MCF 10A (cell line): ENCODE data around the gene DNER. TPM values are rescaled to one million over a fixed set of nuclear protein-coding genes. Genes with fewer than 3 reads are reported as not detected.

Source experiments
- BruUV-seq: library from RNA; stranded (reverse); fragments of 400-500 nt; replicated peaks from 2 replicates; lab custom pipeline; 2021; lab: Mats Ljungman, UMichigan
- CTCF ChIA-PET: fragments of 300-600 bp; sonication (Branson Sonifier 250); formaldehyde crosslinking; extraction: SDS; loops from one replicate; lab custom pipeline; 2021; ENCODE audit warnings: antibody characterized with exemption, inconsistent platforms; lab: Yijun Ruan, JAX
- POLR2A ChIA-PET: fragments of 300-600, 350-650 bp; sonication (Branson Sonifier 250); formaldehyde crosslinking; extraction: SDS; loops from one replicate; lab custom pipeline; 2020; ENCODE audit warnings: antibody characterized with exemption, inconsistent platforms; lab: Yijun Ruan, JAX
- DNase-seq: peaks from one replicate; pipeline ENCODE4 v3.0.0-alpha.2; 2018; ENCODE audit not compliant: unreplicated experiment
- H3K27ac Mint-ChIP-seq: one replicate; pipeline ENCODE4 v1.8.0; 2022; ENCODE audit warnings: mild to moderate bottlenecking, low read depth, mixed read lengths; ENCODE audit not compliant: unreplicated experiment
- H3K27me3 Mint-ChIP-seq: one replicate; pipeline ENCODE4 v1.8.0; 2022; ENCODE audit warnings: mixed read lengths; ENCODE audit not compliant: insufficient read depth, unreplicated experiment
- H3K36me3 Mint-ChIP-seq: one replicate; pipeline ENCODE4 v1.8.0; 2022; ENCODE audit warnings: mild to moderate bottlenecking, moderate library complexity, mixed read lengths; ENCODE audit not compliant: insufficient read depth, unreplicated experiment
- H3K4me1 Mint-ChIP-seq: one replicate; pipeline ENCODE4 v1.8.0; 2022; ENCODE audit warnings: mixed read lengths; ENCODE audit not compliant: insufficient read depth, unreplicated experiment
- H3K4me3 Mint-ChIP-seq: one replicate; pipeline ENCODE4 v1.8.0; 2022; ENCODE audit warnings: mild to moderate bottlenecking, moderate library complexity, mixed read lengths; ENCODE audit not compliant: unreplicated experiment
- H3K9me3 Mint-ChIP-seq: one replicate; pipeline ENCODE4 v1.8.0; 2022; ENCODE audit warnings: mixed read lengths; ENCODE audit not compliant: unreplicated experiment
- CTCF ChIP-seq: fragments of 200-600 bp; IDR thresholded peaks from one replicate; pipeline ENCODE4 v1.8.0; 2022; ENCODE audit warnings: antibody characterized with exemption, mild to moderate bottlenecking; ENCODE audit not compliant: unreplicated experiment
- intact Hi-C: fragments of 100-400 bp; cut with micrococcal nuclease; formaldehyde crosslinking; loops from 2 replicates; pipeline ENCODE4 v1.14.1; 2022
- total RNA-seq: library from RNA; stranded (reverse); gene quantifications from 2 replicates; pipeline ENCODE4 v1.2.3, GENCODE V29; 2022

The DNER gene
- total RNA-seq, 1 experiment from 2014 or later = 49.2 TPM

GRCh38 chr2:229425598-229425997 is 288.8 kb downstream of the DNER start:
- peaks cover 26% of the 10 kb centered on the region for H3K36me3 Mint-ChIP-seq
- no peak for TF ChIP-seq CTCF
- no peaks in the 10 kb centered on the region for H3K27me3 Mint-ChIP-seq
- DNase-seq = peak; percentile 48
- peaks cover 17% of the 10 kb centered on the region for H3K9me3 Mint-ChIP-seq
- ChIA-PET POLR2A (interaction anchor here (0.8 kb wide), 1 partner anchor 12 kb away, joined by 3 read pairs; no protein-coding TSS in a partner anchor), CTCF (interaction anchor here (1.8 kb wide), 1 partner anchor 161 kb away, joined by 8 read pairs; no protein-coding TSS in a partner anchor)
- H3K27ac Mint-ChIP-seq = peak overlapping the region; percentile 81
- intact Hi-C loops = no loop called here
- no TSS peak for BruUV-seq
- peaks cover 20% of the 10 kb centered on the region for H3K4me1 Mint-ChIP-seq
- no peak overlapping the region for H3K4me3 Mint-ChIP-seq

- no peak for DNase-seq
- ChIA-PET POLR2A (interaction anchor here (0.6 to 3.7 kb wide), 3 partner anchors 12 to 146 kb away, joined by 4 to 16 read pairs (median 5); no protein-coding TSS in a partner anchor), CTCF (interaction anchor here (0.7 kb wide), 1 partner anchor 16 kb away, joined by 3 read pairs; no protein-coding TSS in a partner anchor)
- intact Hi-C loops = no loop called here
- BruUV-seq = no TSS peak
- Mint-ChIP-seq H3K4me3 (no peak overlapping the region), H3K36me3 (peaks cover 39% of the 10 kb centered on the region), H3K4me1 (peaks cover 9% of the 10 kb centered on the region), H3K9me3 (peaks cover 19% of the 10 kb centered on the region), H3K27me3 (no peaks in the 10 kb centered on the region), H3K27ac (no peak overlapping the region)
- TF ChIP-seq CTCF = no peak
Measured at GRCh38 chr2:229422063-229422462, 292.3 kb downstream of the DNER start.

GRCh38 chr2:229419158-229419557 is 295.2 kb downstream of the DNER start:
- CTCF ChIA-PET = interaction anchor here (0.6 kb wide), 3 partner anchors 550 to 1714 kb away, joined by 3 read pairs; no protein-coding TSS in a partner anchor
- TF ChIP-seq CTCF = no peak
- Mint-ChIP-seq H3K4me3 (no peak overlapping the region), H3K27ac (peak overlapping the region; percentile 35), H3K4me1 (peaks cover 17% of the 10 kb centered on the region), H3K9me3 (peaks cover 14% of the 10 kb centered on the region), H3K27me3 (no peaks in the 10 kb centered on the region), H3K36me3 (peaks cover 52% of the 10 kb centered on the region)
- POLR2A ChIA-PET = interaction anchor here (0.7 to 1.2 kb wide), 2 partner anchors 9 to 11 kb away, joined by 3 to 5 read pairs; no protein-coding TSS in a partner anchor
- intact Hi-C loops = no loop called here
- BruUV-seq = no TSS peak
- no peak for DNase-seq

- TF ChIP-seq CTCF = no peak
- Mint-ChIP-seq H3K36me3 (peaks cover 55% of the 10 kb centered on the region), H3K27me3 (no peaks in the 10 kb centered on the region), H3K4me3 (no peak overlapping the region), H3K4me1 (peaks cover 17% of the 10 kb centered on the region), H3K27ac (peak overlapping the region; percentile 83), H3K9me3 (peaks cover 14% of the 10 kb centered on the region)
- CTCF ChIA-PET = interaction anchor here (0.9 to 1.0 kb wide), 2 partner anchors 13 to 284 kb away, joined by 3 read pairs; no protein-coding TSS in a partner anchor
- no TSS peak for BruUV-seq
- intact Hi-C loops = no loop called here
- no peak for DNase-seq
- POLR2A ChIA-PET = interaction anchor here (0.7 to 1.6 kb wide), 2 partner anchors 10 to 197 kb away, joined by 3 to 7 read pairs; no protein-coding TSS in a partner anchor
Measured at GRCh38 chr2:229417916-229418315, 296.4 kb downstream of the DNER start.
